ENCODE measurements around the gene GNG13.

GNG13 gene

DNA sequence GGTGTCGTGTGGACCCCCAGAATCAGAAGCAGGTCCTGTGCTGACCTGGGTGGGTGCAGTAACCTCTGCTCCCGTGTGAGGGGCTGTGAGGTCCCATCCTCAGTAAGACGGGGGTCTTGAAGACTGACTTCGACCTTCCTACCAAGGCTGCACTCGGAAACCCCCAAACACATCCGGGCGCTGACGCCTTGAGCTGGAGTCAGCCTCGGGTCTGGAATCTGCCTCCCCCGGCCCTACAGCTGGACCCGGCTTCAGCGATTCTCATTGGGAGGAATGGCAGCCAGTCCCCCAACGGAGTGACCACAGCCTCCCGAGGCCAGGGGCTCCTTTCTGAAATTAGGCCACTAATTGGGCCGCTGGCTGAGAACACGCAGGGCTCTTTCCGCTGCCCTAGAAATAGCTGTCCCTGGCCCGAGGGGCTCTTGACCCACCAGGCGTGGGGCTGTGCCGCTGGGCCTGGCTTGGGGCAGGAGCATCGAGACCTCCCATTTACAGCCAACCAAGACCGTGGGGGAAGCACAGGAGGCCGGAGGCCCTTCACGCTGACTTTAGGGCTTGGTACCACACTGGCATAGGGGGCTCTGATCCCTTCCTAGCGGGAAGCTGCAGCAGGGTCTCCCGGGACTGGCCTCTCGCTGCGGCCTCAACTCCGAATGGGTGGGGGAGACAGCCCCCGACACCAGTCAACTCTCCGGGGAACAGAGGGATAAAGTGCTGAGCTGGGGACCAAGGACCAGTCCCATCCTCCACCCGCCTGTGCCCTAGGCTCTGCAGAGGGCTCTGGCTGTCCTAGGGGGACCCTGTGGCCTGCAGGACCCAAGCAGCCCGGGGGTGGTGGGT is 2.6 kb upstream of the GNG13 start:
- Histone ChIP-seq H3K36me3 (ENCODE audit: control insufficient read depth, insufficient read depth, low read length) (no peaks in the 10 kb centered on the region), H3K27me3 (ENCODE audit: control insufficient read depth, insufficient read depth, low read length) (peaks cover 15% of the 10 kb centered on the region), H3K4me3 (ENCODE audit: low read length) (no peak overlapping the region), H3K27ac (ENCODE audit: low read depth, low read length) (no peak overlapping the region), H3K4me1 (ENCODE audit: control insufficient read depth, insufficient read depth, low read length) (no peaks in the 10 kb centered on the region), H3K9ac (ENCODE audit: low read length) (no peak overlapping the region)

- no peaks in the 10 kb centered on the region for H3K36me3 ChIP-seq (ENCODE audit: control insufficient read depth, insufficient read depth, low read length)
- H3K9ac ChIP-seq (ENCODE audit: low read length) = no peak overlapping the region
- peaks cover 15% of the 10 kb centered on the region for H3K27me3 ChIP-seq (ENCODE audit: control insufficient read depth, insufficient read depth, low read length)
- H3K4me1 ChIP-seq (ENCODE audit: control insufficient read depth, insufficient read depth, low read length) = no peaks in the 10 kb centered on the region
- no peak overlapping the region for H3K4me3 ChIP-seq (ENCODE audit: low read length)
- no peak overlapping the region for H3K27ac ChIP-seq (ENCODE audit: low read depth, low read length)
Observed at GRCh38 chr16:802461-802860, 1.9 kb upstream of the GNG13 start.

GRCh38 chr16:801584-802363 is 1.2 kb upstream of the GNG13 start:
- H3K4me3 ChIP-seq (ENCODE audit: low read length) = no peak overlapping the region
- H3K27ac ChIP-seq (ENCODE audit: low read depth, low read length) = no peak overlapping the region
- no peak overlapping the region for H3K9ac ChIP-seq (ENCODE audit: low read length)
- H3K27me3 ChIP-seq (ENCODE audit: control insufficient read depth, insufficient read depth, low read length) = peaks cover 15% of the 10 kb centered on the region
- H3K4me1 ChIP-seq (ENCODE audit: control insufficient read depth, insufficient read depth, low read length) = no peaks in the 10 kb centered on the region
- H3K36me3 ChIP-seq (ENCODE audit: control insufficient read depth, insufficient read depth, low read length) = no peaks in the 10 kb centered on the region

GRCh38 chr16:800834-801511 is 439 bp upstream of the GNG13 start:
- H3K4me3 ChIP-seq (ENCODE audit: low read length) = no peak overlapping the region
- H3K36me3 ChIP-seq (ENCODE audit: control insufficient read depth, insufficient read depth, low read length) = no peaks in the 10 kb centered on the region
- H3K27me3 ChIP-seq (ENCODE audit: control insufficient read depth, insufficient read depth, low read length) = peaks cover 15% of the 10 kb centered on the region
- H3K27ac ChIP-seq (ENCODE audit: low read depth, low read length) = no peak overlapping the region
- H3K9ac ChIP-seq (ENCODE audit: low read length) = no peak overlapping the region
- no peaks in the 10 kb centered on the region for H3K4me1 ChIP-seq (ENCODE audit: control insufficient read depth, insufficient read depth, low read length)

- no peak overlapping the region for H3K4me3 ChIP-seq (ENCODE audit: low read length)
- no peaks in the 10 kb centered on the region for H3K36me3 ChIP-seq (ENCODE audit: control insufficient read depth, insufficient read depth, low read length)
- H3K4me1 ChIP-seq (ENCODE audit: control insufficient read depth, insufficient read depth, low read length) = no peaks in the 10 kb centered on the region
- H3K27ac ChIP-seq (ENCODE audit: low read depth, low read length) = no peak overlapping the region
- H3K27me3 ChIP-seq (ENCODE audit: control insufficient read depth, insufficient read depth, low read length) = peaks cover 15% of the 10 kb centered on the region
- no peak overlapping the region for H3K9ac ChIP-seq (ENCODE audit: low read length)
Observed at GRCh38 chr16:799111-799947, 1.2 kb downstream of the GNG13 start.

- H3K4me1 ChIP-seq (ENCODE audit: control insufficient read depth, insufficient read depth, low read length) = no peaks in the 10 kb centered on the region
- H3K36me3 ChIP-seq (ENCODE audit: control insufficient read depth, insufficient read depth, low read length) = no peaks in the 10 kb centered on the region
- no peak overlapping the region for H3K27ac ChIP-seq (ENCODE audit: low read depth, low read length)
- H3K9ac ChIP-seq (ENCODE audit: low read length) = no peak overlapping the region
- H3K27me3 ChIP-seq (ENCODE audit: control insufficient read depth, insufficient read depth, low read length) = peaks cover 15% of the 10 kb centered on the region
- no peak overlapping the region for H3K4me3 ChIP-seq (ENCODE audit: low read length)
Observed at GRCh38 chr16:798666-799065, 1.9 kb downstream of the GNG13 start.

DNA sequence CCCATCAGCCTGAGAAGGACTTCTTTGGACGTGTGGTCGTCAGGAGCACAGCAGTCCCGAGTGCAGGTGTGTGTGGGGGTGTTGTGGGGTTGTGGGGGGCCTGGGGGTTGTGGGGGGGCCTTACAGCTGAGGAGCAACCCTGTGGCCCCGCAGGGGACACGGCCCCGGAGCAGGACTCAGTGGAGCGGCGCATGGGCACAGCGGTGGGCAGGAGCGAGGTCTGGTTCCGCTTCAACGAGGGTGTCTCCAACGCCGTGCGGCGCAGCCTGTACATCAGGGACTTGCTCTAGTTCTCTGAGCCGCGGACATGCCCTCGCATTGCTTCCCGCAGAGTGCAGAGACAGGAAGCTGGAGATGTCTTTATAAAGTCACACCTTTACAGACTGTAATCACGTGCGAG is 2.8 kb downstream of the GNG13 start:
- Histone ChIP-seq H3K4me3 (ENCODE audit: low read length) (no peak overlapping the region), H3K4me1 (ENCODE audit: control insufficient read depth, insufficient read depth, low read length) (no peaks in the 10 kb centered on the region), H3K27me3 (ENCODE audit: control insufficient read depth, insufficient read depth, low read length) (peaks cover 15% of the 10 kb centered on the region), H3K27ac (ENCODE audit: low read depth, low read length) (no peak overlapping the region), H3K9ac (ENCODE audit: low read length) (no peak overlapping the region), H3K36me3 (ENCODE audit: control insufficient read depth, insufficient read depth, low read length) (no peaks in the 10 kb centered on the region)

DNA sequence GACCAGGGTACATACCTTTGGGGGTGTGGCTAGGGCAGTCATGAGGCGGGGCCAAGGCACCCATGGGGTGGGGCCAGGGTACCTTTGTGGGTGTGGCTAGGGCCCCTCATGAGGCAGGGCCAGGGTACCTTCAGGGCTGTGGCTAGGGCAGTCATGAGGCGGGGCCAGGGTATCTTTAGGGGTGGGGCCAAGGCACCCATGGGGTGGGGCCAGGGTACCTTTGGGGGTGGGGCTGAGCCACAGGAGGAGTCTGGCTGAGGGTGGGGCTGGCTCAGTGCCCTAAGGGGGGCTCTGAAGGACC is 3.5 kb downstream of the GNG13 start:
- H3K9ac ChIP-seq (ENCODE audit: low read length) = no peak overlapping the region
- no peaks in the 10 kb centered on the region for H3K36me3 ChIP-seq (ENCODE audit: control insufficient read depth, insufficient read depth, low read length)
- H3K27ac ChIP-seq (ENCODE audit: low read depth, low read length) = no peak overlapping the region
- no peak overlapping the region for H3K4me3 ChIP-seq (ENCODE audit: low read length)
- H3K27me3 ChIP-seq (ENCODE audit: control insufficient read depth, insufficient read depth, low read length) = peaks cover 15% of the 10 kb centered on the region
- H3K4me1 ChIP-seq (ENCODE audit: control insufficient read depth, insufficient read depth, low read length) = no peaks in the 10 kb centered on the region

DNA sequence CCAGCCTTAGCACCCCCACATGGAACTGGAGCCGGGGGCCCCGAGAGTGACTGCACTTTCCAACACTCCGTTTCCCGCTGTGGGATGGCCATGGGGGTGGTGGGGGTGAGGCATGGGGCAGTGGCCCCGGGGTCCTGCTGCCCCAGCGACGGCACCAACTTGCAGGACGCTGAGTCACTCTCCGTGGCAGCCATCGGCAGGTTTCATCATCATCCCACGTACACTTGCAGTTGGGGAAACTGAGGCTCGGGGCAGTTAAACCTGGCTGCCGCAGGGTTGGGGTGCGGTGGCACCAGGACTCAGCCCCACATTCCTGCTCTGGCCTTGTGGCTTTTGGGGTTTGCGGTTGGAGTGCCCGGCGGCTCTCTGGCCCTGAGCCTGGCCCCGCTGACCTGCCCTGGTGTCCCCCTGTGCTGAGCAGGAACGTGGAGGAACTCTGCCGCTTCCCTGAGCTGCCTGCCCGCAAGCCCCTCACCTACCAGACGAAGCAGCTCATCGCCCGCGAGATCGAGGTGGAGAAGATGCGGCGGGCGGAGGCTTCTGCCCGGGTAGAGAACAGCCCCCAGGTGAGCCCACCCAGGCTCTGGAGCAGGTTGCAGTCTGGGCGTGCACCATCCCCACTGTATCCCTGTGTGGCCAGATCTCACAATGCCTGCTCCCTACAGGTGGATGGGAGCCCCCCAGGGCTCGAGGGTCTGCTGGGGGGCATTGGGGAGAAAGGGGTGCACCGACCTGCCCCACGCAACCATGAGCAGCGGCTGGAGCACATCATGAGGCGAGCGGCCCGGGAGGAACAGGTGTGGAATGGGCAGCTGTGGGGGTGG is 4.0 kb downstream of the GNG13 start:
- Histone ChIP-seq H3K9ac (ENCODE audit: low read length) (no peak overlapping the region), H3K4me1 (ENCODE audit: control insufficient read depth, insufficient read depth, low read length) (no peaks in the 10 kb centered on the region), H3K27me3 (ENCODE audit: control insufficient read depth, insufficient read depth, low read length) (peaks cover 11% of the 10 kb centered on the region), H3K4me3 (ENCODE audit: low read length) (no peak overlapping the region), H3K36me3 (ENCODE audit: control insufficient read depth, insufficient read depth, low read length) (no peaks in the 10 kb centered on the region), H3K27ac (ENCODE audit: low read depth, low read length) (no peak overlapping the region)

- Histone ChIP-seq H3K4me1 (ENCODE audit: control insufficient read depth, insufficient read depth, low read length) (no peaks in the 10 kb centered on the region), H3K36me3 (ENCODE audit: control insufficient read depth, insufficient read depth, low read length) (no peaks in the 10 kb centered on the region), H3K27me3 (ENCODE audit: control insufficient read depth, insufficient read depth, low read length) (peaks cover 4% of the 10 kb centered on the region), H3K4me3 (ENCODE audit: low read length) (no peak overlapping the region), H3K9ac (ENCODE audit: low read length) (no peak overlapping the region), H3K27ac (ENCODE audit: low read depth, low read length) (no peak overlapping the region)
Observed at GRCh38 chr16:795580-796229, 4.8 kb downstream of the GNG13 start.

DNA sequence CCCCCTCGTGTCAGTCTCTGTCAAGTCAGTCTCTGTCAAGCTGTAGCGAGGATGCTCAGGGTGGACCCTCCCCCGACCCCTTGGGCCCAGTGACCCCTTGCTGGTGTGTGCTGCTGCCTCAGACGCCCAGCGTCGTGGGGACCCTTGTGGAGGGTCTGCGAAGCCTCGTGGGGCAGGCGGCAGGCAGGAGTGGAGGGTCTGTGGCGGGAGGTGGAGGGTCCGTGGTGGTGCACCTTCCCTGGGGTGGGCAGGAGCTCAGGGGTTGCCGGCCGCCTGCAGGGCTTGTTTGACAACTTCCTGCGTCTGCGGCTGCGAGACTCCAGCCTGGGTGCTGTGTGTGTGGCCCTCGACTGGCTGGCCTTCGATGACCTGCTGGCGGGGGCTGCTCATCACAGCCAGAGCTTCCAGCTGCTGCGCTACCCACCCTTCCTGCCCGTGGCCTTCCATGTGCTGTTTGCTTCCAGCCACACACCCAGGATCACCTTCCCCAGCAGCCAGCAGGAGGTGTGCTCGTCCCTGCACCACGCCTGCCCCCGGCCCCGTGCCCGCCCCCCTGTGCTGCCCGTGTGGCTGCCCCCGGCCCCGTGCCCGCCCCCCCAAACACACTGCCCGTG is 5.6 kb downstream of the GNG13 start:
- no peaks in the 10 kb centered on the region for H3K4me1 ChIP-seq (ENCODE audit: control insufficient read depth, insufficient read depth, low read length)
- no peak overlapping the region for H3K9ac ChIP-seq (ENCODE audit: low read length)
- H3K4me3 ChIP-seq (ENCODE audit: low read length) = no peak overlapping the region
- H3K36me3 ChIP-seq (ENCODE audit: control insufficient read depth, insufficient read depth, low read length) = no peaks in the 10 kb centered on the region
- H3K27me3 ChIP-seq (ENCODE audit: control insufficient read depth, insufficient read depth, low read length) = peaks cover 3% of the 10 kb centered on the region
- no peak overlapping the region for H3K27ac ChIP-seq (ENCODE audit: low read depth, low read length)
